Activated naive CD4-positive, alpha-beta T cell treated with anti-CD3 and anti-CD28 coated beads, Interleukin-2, amount 10 ng/mL, durations not matched to agents 5 hours and 36 hours (primary cell): ENCODE data around the gene LGALS12. TPM values are rescaled to one million over a fixed set of nuclear protein-coding genes. Genes with fewer than 3 reads are reported as not detected.

Source experiments
- total RNA-seq, 2 experiments: library from RNA; stranded (reverse); gene quantifications; one replicate each; pipeline ENCODE4 v1.2.3, GENCODE V29; 2021

Gene LGALS12, protein sequence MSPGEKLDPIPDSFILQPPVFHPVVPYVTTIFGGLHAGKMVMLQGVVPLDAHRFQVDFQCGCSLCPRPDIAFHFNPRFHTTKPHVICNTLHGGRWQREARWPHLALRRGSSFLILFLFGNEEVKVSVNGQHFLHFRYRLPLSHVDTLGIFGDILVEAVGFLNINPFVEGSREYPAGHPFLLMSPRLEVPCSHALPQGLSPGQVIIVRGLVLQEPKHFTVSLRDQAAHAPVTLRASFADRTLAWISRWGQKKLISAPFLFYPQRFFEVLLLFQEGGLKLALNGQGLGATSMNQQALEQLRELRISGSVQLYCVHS
- not detected for total RNA-seq

GRCh38 chr11:63505857-63506528, at the start of gene LGALS12:
LGALS12 (plus strand) TSS chr11:63506084; CDS start chr11:63506459, 375 bp downstream.

DNA sequence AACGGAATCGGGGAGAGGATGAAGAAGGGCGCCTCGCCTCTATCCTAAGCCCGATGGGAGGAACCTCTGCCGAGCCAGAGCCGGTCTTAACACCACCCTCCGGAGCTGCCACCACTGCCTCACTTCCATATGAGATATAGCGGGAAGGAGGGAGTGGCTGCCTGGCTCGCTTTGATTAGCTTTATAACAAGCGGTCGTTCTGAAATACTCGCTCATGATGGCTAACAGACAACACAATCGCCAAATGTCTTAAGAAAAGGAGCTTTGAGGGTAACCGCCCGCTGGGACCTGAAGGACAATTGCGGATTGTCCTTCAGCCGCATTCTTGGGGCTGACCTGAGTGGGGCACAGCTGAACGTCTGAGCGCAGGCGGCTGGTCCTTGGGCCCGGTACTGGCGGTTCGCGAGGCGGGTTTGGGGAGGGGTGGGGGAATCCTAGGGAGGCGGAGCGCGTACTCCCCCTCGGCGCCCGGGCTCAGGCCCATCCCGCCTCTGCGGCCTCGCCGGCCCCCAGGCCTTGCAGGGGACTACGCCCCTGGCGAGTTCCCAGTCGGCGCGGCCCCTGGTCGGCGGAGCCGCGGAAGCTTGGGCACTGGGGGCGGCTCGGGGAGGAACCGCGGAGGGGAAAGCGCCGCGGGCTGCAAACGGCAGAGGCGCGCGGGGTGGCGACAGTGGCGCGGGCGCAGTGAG, 15.2 kb upstream of the LGALS12 start, which contains the start of gene PLAAT5:
TSS of gene PLAAT5 (minus strand) at position 617 of the 689 bp plus-strand sequence. CDS start at position 484, 133 bp downstream.

DNA sequence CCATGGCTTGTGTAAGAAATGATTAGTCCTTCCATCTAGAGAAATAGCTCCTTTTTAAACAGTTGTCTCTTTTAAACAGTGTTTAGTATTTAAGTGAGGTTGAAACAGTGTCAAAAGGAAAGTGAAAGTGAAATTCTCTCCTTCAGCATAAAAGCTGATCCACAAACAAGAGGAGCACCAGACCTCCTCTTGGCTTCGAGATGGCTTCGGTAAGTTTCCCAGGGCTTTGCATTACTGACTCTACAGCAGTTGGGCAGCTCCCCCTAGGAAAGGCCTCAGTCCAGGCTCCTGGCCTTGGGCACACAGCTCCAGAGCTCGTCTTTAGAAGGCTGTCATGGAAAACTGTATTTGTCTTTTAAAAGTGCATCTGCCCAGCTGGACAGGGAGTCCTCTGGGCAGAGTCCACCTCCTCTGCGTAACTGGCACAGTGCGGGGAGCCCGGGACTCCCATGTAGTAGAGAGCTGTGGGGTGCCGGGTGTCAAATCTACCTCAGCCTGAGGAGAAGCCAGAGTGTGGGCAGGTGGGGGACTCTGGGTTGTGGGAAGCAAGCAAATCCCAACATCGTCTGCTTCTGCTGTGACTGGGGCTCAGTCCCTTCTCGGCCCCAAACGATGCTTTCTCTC, 30.9 kb downstream of the LGALS12 start, which contains the start of gene PLAAT4:
TSS of gene PLAAT4 (plus strand) at position 140 of the 624 bp plus-strand sequence. CDS start at position 201, 61 bp downstream.

DNA sequence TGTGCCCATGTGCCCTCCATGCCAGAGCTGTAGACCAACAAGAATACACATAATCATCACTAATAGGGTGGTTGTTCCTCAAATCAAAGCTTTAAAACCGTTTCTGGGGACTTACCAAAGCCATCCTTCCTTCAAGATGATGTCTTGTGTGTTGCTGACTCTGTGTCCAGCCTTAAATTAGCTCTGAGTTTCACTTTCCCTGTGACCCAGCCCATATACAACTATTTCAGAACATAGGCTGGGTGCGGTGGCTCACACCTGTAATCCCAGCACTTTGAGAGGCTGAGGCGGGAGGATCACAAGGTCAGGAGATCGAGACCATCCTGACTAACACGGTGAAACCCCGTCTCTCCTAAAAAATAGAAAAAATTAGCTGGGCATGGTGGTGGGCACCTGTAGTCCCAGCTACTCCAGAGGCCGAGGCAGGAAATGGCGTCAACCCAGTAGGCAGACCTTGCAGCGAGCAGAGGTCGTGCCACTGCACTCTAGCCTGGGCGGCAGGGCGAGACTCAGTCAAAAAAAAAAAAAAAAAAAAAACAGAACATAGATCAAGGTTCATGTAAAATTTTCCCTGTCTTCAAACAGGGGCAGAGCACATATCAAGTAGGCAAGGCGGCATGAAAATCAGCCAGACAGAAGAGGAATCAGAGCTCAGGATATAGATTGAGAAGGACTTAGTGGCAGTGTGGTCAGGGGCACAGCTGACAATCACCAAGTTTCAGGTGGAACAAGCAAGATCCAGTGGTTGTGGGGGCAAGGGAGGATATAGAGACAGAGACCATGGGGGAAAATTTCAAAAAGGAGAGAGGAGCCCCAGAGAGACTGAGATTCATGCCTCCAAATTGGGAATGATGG, 57.5 kb downstream of the LGALS12 start, which contains the start of gene PLAAT2:
TSS of gene PLAAT2 (minus strand) at position 179 of the 855 bp plus-strand sequence. CDS start at position 124, 55 bp downstream.

Other genes with a start within 250 kb of the LGALS12 start
- gene SLC22A9, start 136.3 kb upstream of the LGALS12 start, total RNA-seq: not detected
- gene PLAAT5, start 14.9 kb upstream of the LGALS12 start, total RNA-seq: not detected
- 100 to 1,000 TPM; 128 to 136 TPM for gene PLAAT4, start 30.7 kb downstream of the LGALS12 start, total RNA-seq
- under 1 TPM in 1 of 2 experiments, not detected in 1; 0.28 TPM for gene PLAAT2, start 57.3 kb downstream of the LGALS12 start, total RNA-seq
- gene PLAAT3, start 108.3 kb downstream of the LGALS12 start, total RNA-seq: 1 to 10 TPM; 2.7 to 3.0 TPM
- gene ATL3, start 165.3 kb downstream of the LGALS12 start, total RNA-seq: 10 to 100 TPM; 38.2 to 39.0 TPM
- 10 to 100 TPM; 59.6 to 67.7 TPM for gene RTN3, start 175.4 kb downstream of the LGALS12 start, total RNA-seq